22Rv1 (cell line): Measurements from ENCODE around the gene CEP128.

Source experiments
- CTCF ChIP-seq: fragments of 450-650 bp; IDR thresholded peaks from 2 replicates; pipeline ENCODE4 v1.5.1; 2017; ENCODE audit warnings: mild to moderate bottlenecking
- ZFX ChIP-seq: fragments of 450-650 bp; IDR thresholded peaks from 2 replicates; pipeline ENCODE4 v1.6.1; 2017; ENCODE audit warnings: antibody characterized with exemption, borderline replicate concordance

GRCh38 chr14:80664576-80664975 is 277.0 kb downstream of the CEP128 start:
- TF ChIP-seq CTCF (no peak), ZFX (no peak)
